GM12891 (cell line): ENCODE results near the gene NVL.
"Not testable (repeated sequence)": the region's sequence is repeated elsewhere in the genome, so short reads cannot be mapped to it uniquely, and the experiment has no call there.

Experiments
- DNase-seq: peaks from one replicate; pipeline ENCODE4 v3.0.0; 2011; ENCODE audit warnings: low spot score; ENCODE audit not compliant: insufficient read length
- FAIRE-seq: peaks from 2 replicates; lab custom pipeline; 2011; peaks lifted over from hg19 to GRCh38; lab: Jason Lieb, UNC
- PAX5 ChIP-seq: IDR thresholded peaks from 2 replicates; pipeline ENCODE4 v1.6.1; 2011; ENCODE audit warnings: low read length, moderate library complexity, mild to moderate bottlenecking; ENCODE audit not compliant: insufficient read depth, severe bottlenecking
- POLR2A ChIP-seq: IDR thresholded peaks from 2 replicates; pipeline ENCODE4 v1.6.1; 2011; ENCODE audit warnings: low read depth, low read length, control low read depth
- POLR2AphosphoS5 ChIP-seq: IDR thresholded peaks from 2 replicates; pipeline ENCODE4 v1.6.1; 2011; ENCODE audit warnings: low read depth, low read length, control low read depth
- POU2F2 ChIP-seq: IDR thresholded peaks from 2 replicates; pipeline ENCODE4 v1.6.1; 2011; ENCODE audit warnings: low read depth, mild to moderate bottlenecking, control low read depth, low read length, moderate library complexity
- SPI1 ChIP-seq: IDR thresholded peaks from 2 replicates; pipeline ENCODE4 v1.6.1; 2011; ENCODE audit warnings: low read depth, low read length, control low read depth
- TAF1 ChIP-seq: IDR thresholded peaks from 2 replicates; pipeline ENCODE4 v1.6.1; 2011; ENCODE audit warnings: low read depth, low read length, control low read depth

The NVL gene

GRCh38 chr1:224312025-224312424, 17.9 kb downstream of the NVL start:
- TF ChIP-seq PAX5 (no peak), POLR2AphosphoS5 (no peak), TAF1 (no peak)
- FAIRE-seq (no peak), DNase-seq (no peak)

- FAIRE-seq, DNase-seq: not testable (repeated sequence)
These were observed 18.5 kb downstream of the NVL start for GRCh38 chr1:224311503-224311902.

- no peak for FAIRE-seq
- no peak for DNase-seq
- TF ChIP-seq PAX5: no peak
- TF ChIP-seq TAF1: no peak
- no peak for TF ChIP-seq POLR2A
- no peak for TF ChIP-seq POLR2AphosphoS5
- no peak for TF ChIP-seq POU2F2
- TF ChIP-seq SPI1: no peak
These were observed 21.9 kb downstream of the NVL start for GRCh38 chr1:224308064-224308463.

- no peak for TF ChIP-seq SPI1
- no peak for TF ChIP-seq PAX5
- TF ChIP-seq POLR2AphosphoS5: no peak
- no peak for TF ChIP-seq TAF1
- no peak for TF ChIP-seq POLR2A
- no peak for TF ChIP-seq POU2F2
- FAIRE-seq (no peak), DNase-seq (no peak)
These were observed 25.2 kb downstream of the NVL start for GRCh38 chr1:224304767-224305166.

GRCh38 chr1:224302947-224303346, 27.0 kb downstream of the NVL start:
- FAIRE-seq: no peak
- no peak for DNase-seq
- no peak for TF ChIP-seq POU2F2
- no peak for TF ChIP-seq SPI1
- TF ChIP-seq TAF1: no peak
- TF ChIP-seq POLR2A: no peak
- no peak for TF ChIP-seq PAX5
- TF ChIP-seq POLR2AphosphoS5: no peak

- DNase-seq (no peak), FAIRE-seq (no peak)
- TF ChIP-seq SPI1 (no peak), TAF1 (no peak), POU2F2 (no peak), POLR2A (no peak), POLR2AphosphoS5 (no peak), PAX5 (no peak)
These were observed 28.6 kb downstream of the NVL start for GRCh38 chr1:224301391-224301790.

- DNase-seq (no peak), FAIRE-seq (no peak)
- TF ChIP-seq PAX5: no peak
- no peak for TF ChIP-seq POLR2AphosphoS5
- no peak for TF ChIP-seq POU2F2
- no peak for TF ChIP-seq TAF1
- TF ChIP-seq SPI1: no peak
- TF ChIP-seq POLR2A: no peak
These were observed 29.6 kb downstream of the NVL start for GRCh38 chr1:224300346-224300745.

- TF ChIP-seq POLR2A (no peak), TAF1 (no peak), PAX5 (no peak), POLR2AphosphoS5 (no peak), SPI1 (no peak), POU2F2 (no peak)
- FAIRE-seq: no peak
- DNase-seq: no peak
These were observed 31.3 kb downstream of the NVL start for GRCh38 chr1:224298346-224299330.

- TF ChIP-seq POU2F2: no peak
- TF ChIP-seq POLR2A: no peak
- no peak for TF ChIP-seq SPI1
- TF ChIP-seq POLR2AphosphoS5: no peak
- no peak for TF ChIP-seq TAF1
- no peak for TF ChIP-seq PAX5
- FAIRE-seq (no peak), DNase-seq (no peak)
These were observed 35.2 kb downstream of the NVL start for GRCh38 chr1:224294775-224295174.

- TF ChIP-seq TAF1: no peak
- FAIRE-seq (no peak), DNase-seq (no peak)
These were observed 37.6 kb downstream of the NVL start for GRCh38 chr1:224292419-224292818.

- DNase-seq: no peak
- FAIRE-seq: no peak
- TF ChIP-seq POU2F2 (no peak), POLR2A (no peak), TAF1 (no peak), POLR2AphosphoS5 (no peak), PAX5 (no peak), SPI1 (no peak)
These were observed 40.6 kb downstream of the NVL start for GRCh38 chr1:224289396-224289795.
